ENCODE data around the gene KCNA4. TPM values are rescaled to one million over a fixed set of nuclear protein-coding genes. Genes with fewer than 3 reads are reported as not detected.

KCNA4 gene
- total RNA-seq (1 to 10 TPM in 1 of 5 donors, under 1 TPM in 1, not detected in 3; 0.58 to 2.2 TPM), polyA plus RNA-seq (not detected)
- long read RNA-seq, donor 1 = 0 reads
- long read RNA-seq, donor 2, full-length matches to known transcripts = 2 of 2 reads
- long read RNA-seq, donor 2, partial matches to known transcripts = 0 of 2 reads
- long read RNA-seq, donor 2, other reads (novel, unspliced or antisense) = 0 of 2 reads
- long read RNA-seq, donor 3 = 0 reads
- long read RNA-seq, donor 4 = 0 reads
- long read RNA-seq, donor 5, full-length matches to known transcripts = 1 of 1 reads
- long read RNA-seq, donor 5, partial matches to known transcripts = 0 of 1 reads
- long read RNA-seq, donor 5, other reads (novel, unspliced or antisense) = 0 of 1 reads
- long read RNA-seq, donor 6, full-length matches to known transcripts = 1 of 1 reads
- long read RNA-seq, donor 6, partial matches to known transcripts = 0 of 1 reads
- long read RNA-seq, donor 6, other reads (novel, unspliced or antisense) = 0 of 1 reads
- long read RNA-seq, donor 7, full-length matches to known transcripts = 2 of 2 reads
- long read RNA-seq, donor 7, partial matches to known transcripts = 0 of 2 reads
- long read RNA-seq, donor 7, other reads (novel, unspliced or antisense) = 0 of 2 reads
- long read RNA-seq, donor 8 = 0 reads
- long read RNA-seq, donor 9 = 0 reads
- long read RNA-seq, donor 10 = 0 reads

GRCh38 chr11:30016588-30017363 lies at the start of gene KCNA4:
Gene KCNA4 (minus strand): TSS chr11:30017030. CDS start chr11:30012678, 4,352 bp downstream.
- Histone ChIP-seq H3K36me3 (no peaks in the 10 kb centered on the region), H3K4me3 (peak within 1 kb of the TSS; percentile 36 to 48 (median 42)), H3K4me1 (peaks cover 0 to 23% (median 14%) of the 10 kb centered on the region in 4 donors), H3K27me3 (peaks cover 0 to 66% (median 35%) of the 10 kb centered on the region in 3 donors), H3K27ac (no peak within 1 kb of the TSS), H3K9me3 (no peaks in the 10 kb centered on the region)
- DNase-seq = peak in 1 of 2 donors; percentile 88
- intact Hi-C loops (cut with DNase I; ENCODE audit: low total_unique reads) = no loop called here
- WGBS, 5 donors = 2 to 5% (median 4%) methylated on average over 26 to 50 of the region's 50 CpGs
- TF ChIP-seq, protein P1, sequence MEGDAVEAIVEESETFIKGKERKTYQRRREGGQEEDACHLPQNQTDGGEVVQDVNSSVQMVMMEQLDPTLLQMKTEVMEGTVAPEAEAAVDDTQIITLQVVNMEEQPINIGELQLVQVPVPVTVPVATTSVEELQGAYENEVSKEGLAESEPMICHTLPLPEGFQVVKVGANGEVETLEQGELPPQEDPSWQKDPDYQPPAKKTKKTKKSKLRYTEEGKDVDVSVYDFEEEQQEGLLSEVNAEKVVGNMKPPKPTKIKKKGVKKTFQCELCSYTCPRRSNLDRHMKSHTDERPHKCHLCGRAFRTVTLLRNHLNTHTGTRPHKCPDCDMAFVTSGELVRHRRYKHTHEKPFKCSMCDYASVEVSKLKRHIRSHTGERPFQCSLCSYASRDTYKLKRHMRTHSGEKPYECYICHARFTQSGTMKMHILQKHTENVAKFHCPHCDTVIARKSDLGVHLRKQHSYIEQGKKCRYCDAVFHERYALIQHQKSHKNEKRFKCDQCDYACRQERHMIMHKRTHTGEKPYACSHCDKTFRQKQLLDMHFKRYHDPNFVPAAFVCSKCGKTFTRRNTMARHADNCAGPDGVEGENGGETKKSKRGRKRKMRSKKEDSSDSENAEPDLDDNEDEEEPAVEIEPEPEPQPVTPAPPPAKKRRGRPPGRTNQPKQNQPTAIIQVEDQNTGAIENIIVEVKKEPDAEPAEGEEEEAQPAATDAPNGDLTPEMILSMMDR (IDR thresholded peaks at IDR 0.05) = peak in 1 of 7 experiments; percentile 10
- no peak for TF ChIP-seq POLR2A (IDR thresholded peaks at IDR 0.05)

DNA sequence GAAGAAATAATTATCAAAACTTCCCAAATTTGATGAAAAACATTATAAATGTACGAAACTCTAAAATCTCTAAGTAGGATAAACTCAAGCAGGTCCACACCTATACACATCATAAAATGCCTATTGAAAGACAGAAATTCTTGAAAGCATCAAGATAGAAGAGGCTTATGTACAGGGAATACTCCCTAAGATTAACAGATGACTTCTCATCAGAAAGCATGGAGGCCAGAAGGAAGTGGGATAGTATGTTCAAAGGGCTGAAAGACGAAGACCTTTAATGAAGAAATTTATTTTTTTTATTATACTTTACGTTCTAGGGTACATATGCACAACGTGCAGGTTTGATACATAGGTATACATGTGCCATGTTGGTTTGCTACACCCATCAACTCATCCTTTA lies 45.3 kb upstream of the KCNA4 start:
- Histone ChIP-seq H3K27ac (no peak overlapping the region), H3K4me3 (no peak overlapping the region), H3K27me3 (no peaks in the 10 kb centered on the region), H3K4me1 (no peaks in the 10 kb centered on the region), H3K9me3 (peaks cover 3 to 42% (median 24%) of the 10 kb centered on the region in 4 donors), H3K36me3 (no peaks in the 10 kb centered on the region)
- intact Hi-C loops (cut with DNase I; ENCODE audit: low total_unique reads) = no loop called here
- DNase-seq = no peak
- WGBS, 5 donors = 64 to 73% (median 73%) methylated on average over 4 of the region's 4 CpGs
- no peak for TF ChIP-seq POLR2A (IDR thresholded peaks at IDR 0.05)
- no peak for TF ChIP-seq POLR2AphosphoS5 (IDR thresholded peaks at IDR 0.05)
- TF ChIP-seq EP300 (IDR thresholded peaks at IDR 0.05) = no peak
- TF ChIP-seq, protein P1 (IDR thresholded peaks at IDR 0.05) = no peak

DNA sequence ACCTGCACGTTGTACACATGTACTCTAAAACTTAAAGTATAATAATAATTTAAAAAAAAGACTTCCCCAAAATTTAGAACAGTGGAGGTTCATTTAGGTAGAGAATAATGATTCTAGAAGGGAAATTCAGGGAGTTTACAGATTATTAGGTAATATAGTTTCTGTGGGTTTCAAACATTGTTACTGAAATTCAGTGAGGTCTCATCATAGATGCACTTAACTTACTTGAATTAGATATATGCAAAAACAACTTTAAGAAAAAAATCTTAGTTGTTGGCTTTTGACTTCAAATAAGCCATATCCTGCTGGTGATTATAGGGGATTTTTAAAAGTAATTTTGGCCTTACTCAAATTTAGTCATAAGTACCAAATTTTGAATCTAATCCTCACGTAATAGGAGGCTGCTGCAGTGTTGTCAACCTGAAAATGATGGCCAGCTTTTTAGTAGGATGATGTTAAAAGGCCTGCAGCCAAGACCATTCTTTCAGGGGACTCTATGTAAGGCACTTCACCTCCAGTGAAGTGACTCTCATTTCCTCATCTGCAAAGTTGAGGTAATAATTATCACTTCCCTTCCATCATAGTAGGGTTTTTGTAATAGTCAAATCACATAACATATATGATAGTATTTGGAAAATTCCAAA lies 42.5 kb upstream of the KCNA4 start:
- DNase-seq = no peak
- no peak for TF ChIP-seq POLR2A (IDR thresholded peaks at IDR 0.05)
- no peak for TF ChIP-seq EP300 (IDR thresholded peaks at IDR 0.05)
- TF ChIP-seq POLR2AphosphoS5 (IDR thresholded peaks at IDR 0.05) = no peak
- TF ChIP-seq, protein P1 (IDR thresholded peaks at IDR 0.05) = no peak
- no peak overlapping the region for H3K4me3 ChIP-seq
- intact Hi-C loops (cut with DNase I; ENCODE audit: low total_unique reads) = no loop called here
- H3K36me3 ChIP-seq = no peaks in the 10 kb centered on the region
- no peaks in the 10 kb centered on the region for H3K4me1 ChIP-seq
- WGBS, 5 donors = 75 to 91% (median 82%) methylated on average over 2 of the region's 2 CpGs
- no peaks in the 10 kb centered on the region for H3K27me3 ChIP-seq
- no peak overlapping the region for H3K27ac ChIP-seq
- peaks cover 3 to 29% (median 14%) of the 10 kb centered on the region in 4 donors for H3K9me3 ChIP-seq

DNA sequence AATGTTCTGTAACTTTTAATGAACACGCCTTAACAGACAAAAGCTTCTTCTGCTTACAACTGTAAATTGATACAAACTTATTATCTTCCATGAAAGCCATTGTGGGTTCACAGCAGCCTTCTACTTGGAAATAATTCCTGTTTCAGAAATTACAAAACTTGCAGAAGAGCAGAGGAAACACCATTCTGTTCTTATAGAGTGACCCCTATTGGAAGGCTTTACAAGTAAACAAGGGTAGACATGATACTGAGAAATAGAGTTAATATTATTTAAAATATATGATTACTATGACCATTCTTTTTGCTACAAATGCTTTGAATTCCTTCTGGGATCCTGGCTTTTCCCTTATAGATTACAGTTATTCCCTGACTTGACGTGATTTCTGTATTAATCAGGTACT lies 32.4 kb upstream of the KCNA4 start:
- H3K4me3 ChIP-seq = no peak overlapping the region
- WGBS, 5 donors = 33 to 38% (median 36%) methylated on average over 2 of the region's 2 CpGs
- TF ChIP-seq EP300 (IDR thresholded peaks at IDR 0.05) (no peak), POLR2A (IDR thresholded peaks at IDR 0.05) (no peak), POLR2AphosphoS5 (IDR thresholded peaks at IDR 0.05) (no peak)
- TF ChIP-seq, protein P1 (IDR thresholded peaks at IDR 0.05) = no peak
- no peaks in the 10 kb centered on the region for H3K36me3 ChIP-seq
- intact Hi-C loops (cut with DNase I; ENCODE audit: low total_unique reads) = no loop called here
- H3K9me3 ChIP-seq = no peaks in the 10 kb centered on the region
- H3K4me1 ChIP-seq = no peaks in the 10 kb centered on the region
- no peak overlapping the region for H3K27ac ChIP-seq
- no peaks in the 10 kb centered on the region for H3K27me3 ChIP-seq
- no peak for DNase-seq

All from stomach (tissue), 19 donors.